H1 (cell line): ENCODE measurements around the gene CDC42SE2. TPM values are rescaled to one million over a fixed set of nuclear protein-coding genes. Genes with fewer than 3 reads are reported as not detected.

Experiments
- CTCF ChIA-PET: fragments of 300-600 bp; sonication (Branson Sonifier 250); formaldehyde crosslinking; loops from one replicate; lab custom pipeline; 2021; ENCODE audit not compliant: partially characterized antibody; lab: Charles Lee
- POLR2A ChIA-PET: fragments of 300-600 bp; sonication (Branson Sonifier 250); formaldehyde crosslinking; loops from one replicate; lab custom pipeline; 2021; ENCODE audit warnings: inconsistent platforms; ENCODE audit not compliant: partially characterized antibody; lab: Charles Lee
- DNase-seq, 2 experiments: peaks; one replicate each; pipeline versions ENCODE4 v3.0.0 to v3.0.0-alpha.2; 2010 to 2022; ENCODE audit warnings: low spot score in 2 of 2, low read depth in 1 of 2, mixed read lengths in 1 of 2
- FAIRE-seq: peaks from 2 replicates; lab custom pipeline; 2011; peaks lifted over from hg19 to GRCh38; lab: Jason Lieb, UNC
- H2AFZ ChIP-seq: 2 replicates; pipeline ENCODE4 v1.8.1; 2012; ENCODE audit warnings: low read length, inconsistent platforms
- H2AK5ac ChIP-seq: 2 replicates; pipeline ENCODE4 v1.6.1; 2013; ENCODE audit warnings: low read depth, low read length
- H2BK120ac ChIP-seq: replicated peaks from 2 replicates; pipeline ENCODE3; 2013; ENCODE audit warnings: low read depth, low read length, inconsistent platforms
- H2BK12ac ChIP-seq: 2 replicates; pipeline ENCODE4 v1.6.1; 2013; ENCODE audit warnings: low read depth, low read length
- H2BK15ac ChIP-seq: 2 replicates; pipeline ENCODE4 v1.6.1; 2013; ENCODE audit warnings: low read length
- H2BK20ac ChIP-seq: 2 replicates; pipeline ENCODE4 v1.6.1; 2013; ENCODE audit warnings: low read length
- H2BK5ac ChIP-seq: 2 replicates; pipeline ENCODE4 v1.6.1; 2013; ENCODE audit warnings: low read depth, low read length
- H3K14ac ChIP-seq: 2 replicates; pipeline ENCODE4 v1.6.1; 2013; ENCODE audit warnings: inconsistent platforms; ENCODE audit not compliant: insufficient read length
- H3K18ac ChIP-seq: 2 replicates; pipeline ENCODE4 v1.6.1; 2013; ENCODE audit warnings: low read length; ENCODE audit errors: extremely low read depth
- H3K23ac ChIP-seq: 2 replicates; pipeline ENCODE4 v1.6.1; 2013; ENCODE audit warnings: inconsistent platforms; ENCODE audit not compliant: insufficient read length
- H3K23me2 ChIP-seq: 2 replicates; pipeline ENCODE4 v1.6.1; 2013; ENCODE audit warnings: low read depth, low read length
- H3K27ac ChIP-seq: 2 replicates; pipeline ENCODE4 v1.6.1; 2011; ENCODE audit warnings: low read depth, low read length, inconsistent platforms
- H3K27me3 ChIP-seq, 4 experiments: replicated peaks in 1 of 4; 1 replicate in 1 of 4; 2 replicates in 3 of 4; pipeline versions ENCODE4 v1.6.1 to v1.8.1; 2011 to 2013; ENCODE audit warnings: low read length in 3 of 4, mild to moderate bottlenecking in 3 of 4, inconsistent platforms in 2 of 4, mixed read lengths in 2 of 4, moderate library complexity in 1 of 4; ENCODE audit not compliant: control insufficient read depth in 3 of 4, insufficient read depth in 3 of 4; ENCODE audit errors: extremely low read depth in 1 of 4
- H3K36me3 ChIP-seq, 4 experiments: 2 replicates each; pipeline versions ENCODE4 v1.6.1 to v1.8.1; 2011 to 2013; ENCODE audit warnings: mild to moderate bottlenecking in 4 of 4, low read length in 3 of 4, moderate library complexity in 2 of 4, control low read depth in 1 of 4, inconsistent platforms in 1 of 4; ENCODE audit not compliant: insufficient read depth in 4 of 4, control insufficient read depth in 2 of 4
- H3K4ac ChIP-seq: replicated peaks from 2 replicates; pipeline ENCODE3; 2013; ENCODE audit warnings: low read length, low read depth, mixed read lengths, inconsistent platforms; ENCODE audit not compliant: insufficient read length
- H3K4me1 ChIP-seq, 4 experiments: replicated peaks in 1 of 4; 1 replicate in 1 of 4; 2 replicates in 3 of 4; pipeline versions ENCODE4 v1.6.1 to v1.8.1; 2011 to 2013; ENCODE audit warnings: low read length in 3 of 4, inconsistent platforms in 2 of 4, mixed read lengths in 1 of 4; ENCODE audit not compliant: insufficient read depth in 4 of 4, control insufficient read depth in 3 of 4
- H3K4me2 ChIP-seq, 2 experiments: 2 replicates each; pipeline versions ENCODE4 v1.6.1 to v1.8.1; 2011 to 2013; ENCODE audit warnings: low read depth in 2 of 2, low read length in 2 of 2, control low read depth in 1 of 2, inconsistent platforms in 1 of 2, mild to moderate bottlenecking in 1 of 2; ENCODE audit not compliant: insufficient read depth in 1 of 2
- H3K4me3 ChIP-seq, 4 experiments: fragments of 200-600, 300-600 bp in 1 of 4; sonication (generic), shearing (Covaris generic), sonication (Bioruptor Twin) in 1 of 4; 2 replicates each; pipeline versions ENCODE4 v1.5.1 to v1.8.1; 2011 to 2016; ENCODE audit warnings: low read length in 4 of 4, low read depth in 3 of 4, control low read depth in 2 of 4, inconsistent platforms in 2 of 4, mild to moderate bottlenecking in 2 of 4, mixed read lengths in 1 of 4, moderate library complexity in 1 of 4; ENCODE audit not compliant: insufficient read depth in 2 of 4; ENCODE audit errors: extremely low read depth in 1 of 4
- H3K56ac ChIP-seq: replicated peaks from 2 replicates; pipeline ENCODE3; 2013; ENCODE audit warnings: low read depth, mild to moderate bottlenecking, mixed read lengths, low read length, inconsistent platforms; ENCODE audit not compliant: insufficient read length
- H3K79me1 ChIP-seq: 2 replicates; pipeline ENCODE4 v1.6.1; 2013; ENCODE audit warnings: low read depth, low read length, control low read depth
- H3K79me2 ChIP-seq, 2 experiments: 2 replicates each; pipeline versions ENCODE4 v1.6.1 to v1.8.1; 2012 to 2013; ENCODE audit warnings: low read length in 2 of 2, mild to moderate bottlenecking in 2 of 2, inconsistent platforms in 1 of 2; ENCODE audit not compliant: insufficient read depth in 2 of 2, control insufficient read depth in 1 of 2
- H3K9ac ChIP-seq, 4 experiments: replicated peaks in 1 of 4; 1 replicate in 1 of 4; 2 replicates in 3 of 4; pipeline versions ENCODE4 v1.6.1 to v1.8.1; 2011 to 2013; ENCODE audit warnings: low read depth in 3 of 4, low read length in 3 of 4, control low read depth in 2 of 4, mild to moderate bottlenecking in 2 of 4, moderate library complexity in 2 of 4, inconsistent platforms in 1 of 4; ENCODE audit errors: extremely low read depth in 1 of 4
- H3K9me3 ChIP-seq, 2 experiments: 2 replicates each; pipeline versions ENCODE4 v1.6.1 to v1.8.1; 2012 to 2013; ENCODE audit warnings: mild to moderate bottlenecking in 2 of 2, moderate library complexity in 2 of 2, control low read depth in 1 of 2, inconsistent platforms in 1 of 2, low read depth in 1 of 2, low read length in 1 of 2, mixed read lengths in 1 of 2; ENCODE audit not compliant: insufficient read depth in 2 of 2
- H4K20me1 ChIP-seq, 2 experiments: replicated peaks in 1 of 2; 2 replicates each; pipeline versions ENCODE3 to v1.8.1; 2011 to 2013; ENCODE audit warnings: inconsistent platforms in 2 of 2, low read length in 2 of 2, mild to moderate bottlenecking in 1 of 2; ENCODE audit not compliant: insufficient read depth in 2 of 2, control insufficient read depth in 1 of 2
- H4K5ac ChIP-seq: 2 replicates; pipeline ENCODE4 v1.6.1; 2013; ENCODE audit warnings: low read length, low read depth, mixed read lengths, inconsistent platforms; ENCODE audit not compliant: insufficient read length
- H4K8ac ChIP-seq: 2 replicates; pipeline ENCODE4 v1.8.0; 2013; ENCODE audit warnings: mild to moderate bottlenecking, moderate library complexity, low read length, inconsistent platforms; ENCODE audit not compliant: insufficient read depth; ENCODE audit errors: extremely low read depth
- H4K91ac ChIP-seq: replicated peaks from 2 replicates; pipeline ENCODE3; 2013; ENCODE audit warnings: low read length, mixed read lengths, inconsistent platforms; ENCODE audit not compliant: insufficient read length
- BCL11A ChIP-seq, 2 experiments: IDR thresholded peaks; one replicate each; pipeline ENCODE4 v1.6.1; 2011; ENCODE audit warnings: low read depth in 2 of 2, low read length in 2 of 2, mild to moderate bottlenecking in 2 of 2
- BRCA1 ChIP-seq: IDR thresholded peaks from 2 replicates; pipeline ENCODE4 v1.6.1; 2012; ENCODE audit warnings: low read depth, low read length, improper control_type of control experiment
- CREB1 ChIP-seq: IDR thresholded peaks from 2 replicates; pipeline ENCODE4 v1.6.1; 2012; ENCODE audit warnings: inconsistent platforms
- MAX ChIP-seq: IDR thresholded peaks from 2 replicates; pipeline ENCODE4 v1.6.1; 2012; ENCODE audit warnings: inconsistent platforms
- RAD21 ChIP-seq, 2 experiments: IDR thresholded peaks in 1 of 2; conservative IDR thresholded peaks in 1 of 2; 2 replicates each; pipeline ENCODE4 v1.6.1; 2011; ENCODE audit warnings: low read depth in 2 of 2, low read length in 2 of 2, improper control_type of control experiment in 1 of 2, inconsistent platforms in 1 of 2, mild to moderate bottlenecking in 1 of 2, moderate library complexity in 1 of 2
- SP1 ChIP-seq: IDR thresholded peaks from 2 replicates; pipeline ENCODE4 v1.6.1; 2011; ENCODE audit warnings: low read depth, low read length
- SP4 ChIP-seq: IDR thresholded peaks from 2 replicates; pipeline ENCODE4 v1.6.1; 2012; ENCODE audit warnings: low read length, inconsistent platforms
- WGBS, 2 experiments: shearing (Covaris generic) in 1 of 2; methylation state at CpG; one replicate each; pipeline versions ENCODE4 v1.1.6 to v1.1.7; 2013 to 2015; ENCODE audit warnings: low lambda C conversion rate in 2 of 2, mixed read lengths in 2 of 2, inconsistent platforms in 1 of 2, low coverage in 1 of 2, missing lambda C conversion rate in 1 of 2; ENCODE audit not compliant: insufficient replicate concordance in 2 of 2, insufficient coverage in 1 of 2, insufficient read length in 1 of 2; ENCODE audit errors: extremely low coverage in 1 of 2, missing lambda C conversion rate in 1 of 2; 5-methylcytosine and 5-hydroxymethylcytosine counted together
- polyA plus RNA-seq, 7 experiments: library from polyadenylated mRNA; depleted of rRNA in 3 of 7; stranded (reverse) in 5 of 7; unstranded in 2 of 7; fragments of >200 nt in 5 of 7; fragments of 200-250 nt in 2 of 7; gene quantifications; 1 replicate in 5 of 7; 2 replicates in 1 of 7; 4 replicates in 1 of 7; pipeline versions ENCODE4 v1.2.1 to v1.2.3, GENCODE V29; 2011 to 2013; ENCODE audit warnings: missing spikeins in 2 of 7, mixed read lengths in 2 of 7
- total RNA-seq: library from RNA; stranded (reverse); fragmentation: NEBNext Ultra II Directional; extraction: Animal tissue kit (Norgen Biotek cat#: 25700); gene quantifications from 2 replicates; pipeline ENCODE4 v1.2.1, GENCODE V29; 2021

The CDC42SE2 gene
- total and polyA plus RNA-seq, 2 of the 8 experiments (the other 6 are each of a cell fraction or from before 2014, with no cell fraction given) = 16.7 to 30.8 TPM

GRCh38 chr5:131328536-131329285, 64.9 kb downstream of the CDC42SE2 start:
- Histone ChIP-seq H2BK5ac (no peak overlapping the region), H3K56ac (no peak overlapping the region), H2BK12ac (no peak overlapping the region), H3K27ac (no peak overlapping the region), H2BK120ac (no peak overlapping the region), H2AFZ (no peak overlapping the region), H3K23me2 (no peaks in the 10 kb centered on the region), H4K91ac (no peak overlapping the region), H4K5ac (no peak overlapping the region), H3K4me3 (no peak overlapping the region), H3K18ac (no peak overlapping the region), H4K20me1 (no peaks in the 10 kb centered on the region), H2BK20ac (no peak overlapping the region), H3K14ac (no peak overlapping the region), H3K9me3 (no peaks in the 10 kb centered on the region), H3K79me2 (peaks cover 0 to 43% of the 10 kb centered on the region in 2 experiments; a peak in 2 of 4 replicates), H2BK15ac (no peak overlapping the region), H3K4me1 (peaks cover 0 to 2% (median 0%) of the 10 kb centered on the region in 4 experiments; a peak in 1 of 7 replicates), H3K4me2 (no peak overlapping the region), H3K4ac (no peak overlapping the region), H3K36me3 (no peaks in the 10 kb centered on the region), H3K79me1 (no peaks in the 10 kb centered on the region; the same call in 1 of the 2 replicates), H4K8ac (no peak overlapping the region), H3K23ac (no peak overlapping the region), H2AK5ac (no peak overlapping the region), H3K9ac (no peak overlapping the region), H3K27me3 (no peaks in the 10 kb centered on the region)
- DNase-seq = no peak
- TF ChIP-seq MAX (no peak), SP4 (no peak), SP1 (no peak), RAD21 (IDR thresholded peaks at IDR 0.05 in 1 of 2, conservative IDR thresholded peaks at IDR 0.05 in 1 of 2; ENCODE audit: low read depth in 2 of 2, low read length in 2 of 2) (no peak), CREB1 (no peak), BCL11A (IDR thresholded peaks at IDR 0.05; ENCODE audit: low read depth in 2 of 2, low read length in 2 of 2) (no peak), BRCA1 (no peak)
- no peak for FAIRE-seq
- POLR2A ChIA-PET = no interaction called here
- CTCF ChIA-PET = interaction anchor here (1.0 kb wide), 1 partner anchor 53 kb away, joined by 3 read pairs; no protein-coding TSS in a partner anchor
- 86% methylated on average over 3 of the region's 3 CpGs; no CpG with 5 or more reads in 1 of the 2 experiments for WGBS, 2 experiments
